Stimulated activated CD4-positive, alpha-beta T cell treated with anti-CD3 and anti-CD28 coated beads, TNF-alpha, amount 100 ng/mL, for 24 hours (primary cell): ENCODE data around the gene CDHR3.
A peak's percentile ranks its signal among the peaks of the same experiment; 100 is the strongest.

Experiments used
- DNase-seq, 3 experiments: peaks; one replicate each; pipeline ENCODE4 v3.0.0-alpha.2; 2020; ENCODE audit warnings: low read depth in 3 of 3

Gene CDHR3

GRCh38 chr7:106050002-106050745 lies 87.1 kb downstream of the CDHR3 start:
- DNase-seq = no peak

GRCh38 chr7:106050746-106051117 lies 87.7 kb downstream of the CDHR3 start:
- no peak for DNase-seq

GRCh38 chr7:106052681-106053080 lies 89.6 kb downstream of the CDHR3 start:
- no peak for DNase-seq

- no peak for DNase-seq
Observed at GRCh38 chr7:106053109-106053508, 90.0 kb downstream of the CDHR3 start.

- DNase-seq = no peak
Observed at GRCh38 chr7:106054156-106054910, 91.3 kb downstream of the CDHR3 start.

GRCh38 chr7:106054971-106055532 lies 92.0 kb downstream of the CDHR3 start:
- no peak for DNase-seq

GRCh38 chr7:106056513-106057203 lies 93.6 kb downstream of the CDHR3 start:
- peak; percentile 41 to 61 (median 51) for DNase-seq

- DNase-seq = no peak
Observed at GRCh38 chr7:106057204-106057961, 94.3 kb downstream of the CDHR3 start.

- no peak for DNase-seq
Observed at GRCh38 chr7:106057962-106058927, 95.2 kb downstream of the CDHR3 start.

- DNase-seq = no peak
Observed at GRCh38 chr7:106058928-106059324, 95.9 kb downstream of the CDHR3 start.

- DNase-seq = no peak
Observed at GRCh38 chr7:106059556-106059955, 96.5 kb downstream of the CDHR3 start.

- DNase-seq = no peak
Observed at GRCh38 chr7:106060394-106060920, 97.4 kb downstream of the CDHR3 start.

- DNase-seq = no peak
Observed at GRCh38 chr7:106061301-106061979, 98.4 kb downstream of the CDHR3 start.

- DNase-seq = no peak
Observed at GRCh38 chr7:106062006-106062405, 98.9 kb downstream of the CDHR3 start.

GRCh38 chr7:106062521-106062931 lies 99.5 kb downstream of the CDHR3 start:
- no peak for DNase-seq

GRCh38 chr7:106063024-106063423 lies 100.0 kb downstream of the CDHR3 start:
- DNase-seq = no peak

GRCh38 chr7:106063692-106064091 lies 100.6 kb downstream of the CDHR3 start:
- no peak for DNase-seq

GRCh38 chr7:106064316-106064715 lies 101.3 kb downstream of the CDHR3 start:
- no peak for DNase-seq

- DNase-seq = no peak
Observed at GRCh38 chr7:106064771-106065574, 101.9 kb downstream of the CDHR3 start.
